Measurements from ENCODE around the gene RIN3. TPM values are rescaled to one million over a fixed set of nuclear protein-coding genes. Genes with fewer than 3 reads are reported as not detected.

The RIN3 gene
- total RNA-seq, 1 donor from 2014 or later: 28.0 TPM

DNA sequence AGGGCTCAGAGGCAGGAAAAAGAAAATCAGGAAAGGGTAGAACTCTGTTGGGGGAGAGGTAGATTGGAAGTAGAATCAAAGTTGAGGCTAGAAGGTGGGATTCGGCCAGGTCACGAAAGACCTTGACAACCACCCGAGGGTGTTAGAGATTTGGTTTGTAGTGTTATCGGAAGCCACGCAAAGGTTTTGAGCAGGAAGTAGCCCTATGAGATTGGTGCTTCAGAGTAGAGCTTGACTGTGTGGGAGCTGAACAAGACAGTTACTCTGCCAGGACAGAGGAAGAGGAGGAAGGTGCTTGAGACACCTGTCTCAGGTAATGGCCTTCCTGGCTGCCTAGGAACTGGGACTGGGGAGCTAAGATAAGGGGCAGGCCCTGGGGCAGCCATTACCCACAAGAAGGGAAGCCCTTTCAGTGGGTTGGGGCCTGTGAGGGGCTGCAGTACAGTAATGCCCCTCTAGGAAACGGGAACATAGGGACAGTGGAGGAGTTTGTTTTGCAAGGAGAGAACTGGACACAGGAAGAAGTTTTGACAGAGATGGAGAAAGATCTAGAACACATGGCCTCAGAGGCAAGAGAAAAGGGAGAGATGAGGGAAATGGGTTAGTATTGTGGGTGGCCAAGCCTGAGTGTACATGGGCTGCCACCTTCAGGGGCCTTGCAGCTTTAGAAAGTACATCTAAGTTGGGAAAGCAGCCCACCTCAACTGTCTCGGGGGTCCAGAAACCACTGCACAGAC lies 73.5 kb downstream of the RIN3 start:
- H3K9ac ChIP-seq (ENCODE audit: low read length): no peak overlapping the region
- H4K20me1 ChIP-seq (ENCODE audit: insufficient read depth, low read length): peaks cover 43% of the 10 kb centered on the region
- H3K27ac ChIP-seq (ENCODE audit: low read depth, low read length): peak overlapping the region; percentile 27
- H3K4me3 ChIP-seq (ENCODE audit: insufficient read depth, low read depth, low read length): no peak overlapping the region
- H3K4me1 ChIP-seq (ENCODE audit: insufficient read depth, low read length): peaks cover 18% of the 10 kb centered on the region
- H3K36me3 ChIP-seq (ENCODE audit: insufficient read depth, low read length): no peaks in the 10 kb centered on the region
- FAIRE-seq: no peak
- no peaks in the 10 kb centered on the region for H3K27me3 ChIP-seq (ENCODE audit: insufficient read depth, low read length)
- Mint-ChIP-seq H3K27ac (ENCODE audit: unreplicated experiment) (no peak overlapping the region), H3K36me3 (ENCODE audit: low read depth, unreplicated experiment) (peaks cover 35% of the 10 kb centered on the region), H3K4me3 (ENCODE audit: unreplicated experiment) (no peak overlapping the region), H3K9me3 (ENCODE audit: unreplicated experiment) (peaks cover 7% of the 10 kb centered on the region), H3K27me3 (ENCODE audit: low read depth, unreplicated experiment) (no peaks in the 10 kb centered on the region), H3K4me1 (ENCODE audit: low read depth, unreplicated experiment) (peaks cover 28% of the 10 kb centered on the region)
- H3K79me2 ChIP-seq (ENCODE audit: insufficient read depth, low read length): no peaks in the 10 kb centered on the region
- H3K4me2 ChIP-seq (ENCODE audit: low read length): peak overlapping the region; percentile 62
- no peak overlapping the region for H2AFZ ChIP-seq (ENCODE audit: low read depth, low read length)
- DNase-seq (ENCODE audit: low read depth): no peak
- no peaks in the 10 kb centered on the region for H3K9me3 ChIP-seq (ENCODE audit: insufficient read depth, low read depth, low read length)
- TF ChIP-seq, protein P1, sequence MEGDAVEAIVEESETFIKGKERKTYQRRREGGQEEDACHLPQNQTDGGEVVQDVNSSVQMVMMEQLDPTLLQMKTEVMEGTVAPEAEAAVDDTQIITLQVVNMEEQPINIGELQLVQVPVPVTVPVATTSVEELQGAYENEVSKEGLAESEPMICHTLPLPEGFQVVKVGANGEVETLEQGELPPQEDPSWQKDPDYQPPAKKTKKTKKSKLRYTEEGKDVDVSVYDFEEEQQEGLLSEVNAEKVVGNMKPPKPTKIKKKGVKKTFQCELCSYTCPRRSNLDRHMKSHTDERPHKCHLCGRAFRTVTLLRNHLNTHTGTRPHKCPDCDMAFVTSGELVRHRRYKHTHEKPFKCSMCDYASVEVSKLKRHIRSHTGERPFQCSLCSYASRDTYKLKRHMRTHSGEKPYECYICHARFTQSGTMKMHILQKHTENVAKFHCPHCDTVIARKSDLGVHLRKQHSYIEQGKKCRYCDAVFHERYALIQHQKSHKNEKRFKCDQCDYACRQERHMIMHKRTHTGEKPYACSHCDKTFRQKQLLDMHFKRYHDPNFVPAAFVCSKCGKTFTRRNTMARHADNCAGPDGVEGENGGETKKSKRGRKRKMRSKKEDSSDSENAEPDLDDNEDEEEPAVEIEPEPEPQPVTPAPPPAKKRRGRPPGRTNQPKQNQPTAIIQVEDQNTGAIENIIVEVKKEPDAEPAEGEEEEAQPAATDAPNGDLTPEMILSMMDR (IDR thresholded peaks at IDR 0.05; ENCODE audit: insufficient read depth, low read depth, low read length): no peak
- TF ChIP-seq EZH2 (IDR thresholded peaks at IDR 0.05; ENCODE audit: insufficient read depth, low read length): no peak

DNA sequence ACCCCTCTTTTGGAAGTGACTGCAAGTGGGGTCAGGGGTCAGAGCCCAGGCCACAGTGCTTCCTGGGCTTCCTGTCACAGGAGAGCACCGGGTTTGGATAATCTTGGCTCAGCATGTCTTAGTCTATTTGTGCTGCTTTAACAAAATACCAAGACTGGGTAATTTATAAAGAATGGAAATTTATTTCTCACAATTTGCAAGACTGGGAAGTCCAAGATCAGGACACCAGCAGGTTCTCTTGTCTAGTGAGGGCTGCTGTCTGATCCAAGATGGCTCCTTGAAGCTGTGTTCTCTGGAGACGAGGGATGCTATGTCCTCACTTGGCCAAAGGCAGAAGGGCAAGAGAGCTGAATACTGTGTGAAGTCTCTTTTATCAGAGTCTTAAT lies 74.1 kb downstream of the RIN3 start:
- Mint-ChIP-seq H3K9me3 (ENCODE audit: unreplicated experiment) (peaks cover 7% of the 10 kb centered on the region), H3K27ac (ENCODE audit: unreplicated experiment) (no peak overlapping the region), H3K4me3 (ENCODE audit: unreplicated experiment) (no peak overlapping the region), H3K4me1 (ENCODE audit: low read depth, unreplicated experiment) (peaks cover 28% of the 10 kb centered on the region), H3K27me3 (ENCODE audit: low read depth, unreplicated experiment) (no peaks in the 10 kb centered on the region), H3K36me3 (ENCODE audit: low read depth, unreplicated experiment) (peaks cover 35% of the 10 kb centered on the region)
- no peak for DNase-seq (ENCODE audit: low read depth)
- H3K27me3 ChIP-seq (ENCODE audit: insufficient read depth, low read length): no peaks in the 10 kb centered on the region
- no peak overlapping the region for H3K9ac ChIP-seq (ENCODE audit: low read length)
- no peaks in the 10 kb centered on the region for H3K79me2 ChIP-seq (ENCODE audit: insufficient read depth, low read length)
- FAIRE-seq: no peak
- H4K20me1 ChIP-seq (ENCODE audit: insufficient read depth, low read length): peaks cover 43% of the 10 kb centered on the region
- no peak overlapping the region for H3K27ac ChIP-seq (ENCODE audit: low read depth, low read length)
- no peak overlapping the region for H3K4me3 ChIP-seq (ENCODE audit: insufficient read depth, low read depth, low read length)
- no peak overlapping the region for H2AFZ ChIP-seq (ENCODE audit: low read depth, low read length)
- TF ChIP-seq, protein P1 (IDR thresholded peaks at IDR 0.05; ENCODE audit: insufficient read depth, low read depth, low read length): no peak
- TF ChIP-seq EZH2 (IDR thresholded peaks at IDR 0.05; ENCODE audit: insufficient read depth, low read length): no peak
- no peak overlapping the region for H3K4me2 ChIP-seq (ENCODE audit: low read length)
- H3K4me1 ChIP-seq (ENCODE audit: insufficient read depth, low read length): peaks cover 18% of the 10 kb centered on the region
- H3K36me3 ChIP-seq (ENCODE audit: insufficient read depth, low read length): no peaks in the 10 kb centered on the region
- H3K9me3 ChIP-seq (ENCODE audit: insufficient read depth, low read depth, low read length): no peaks in the 10 kb centered on the region

DNA sequence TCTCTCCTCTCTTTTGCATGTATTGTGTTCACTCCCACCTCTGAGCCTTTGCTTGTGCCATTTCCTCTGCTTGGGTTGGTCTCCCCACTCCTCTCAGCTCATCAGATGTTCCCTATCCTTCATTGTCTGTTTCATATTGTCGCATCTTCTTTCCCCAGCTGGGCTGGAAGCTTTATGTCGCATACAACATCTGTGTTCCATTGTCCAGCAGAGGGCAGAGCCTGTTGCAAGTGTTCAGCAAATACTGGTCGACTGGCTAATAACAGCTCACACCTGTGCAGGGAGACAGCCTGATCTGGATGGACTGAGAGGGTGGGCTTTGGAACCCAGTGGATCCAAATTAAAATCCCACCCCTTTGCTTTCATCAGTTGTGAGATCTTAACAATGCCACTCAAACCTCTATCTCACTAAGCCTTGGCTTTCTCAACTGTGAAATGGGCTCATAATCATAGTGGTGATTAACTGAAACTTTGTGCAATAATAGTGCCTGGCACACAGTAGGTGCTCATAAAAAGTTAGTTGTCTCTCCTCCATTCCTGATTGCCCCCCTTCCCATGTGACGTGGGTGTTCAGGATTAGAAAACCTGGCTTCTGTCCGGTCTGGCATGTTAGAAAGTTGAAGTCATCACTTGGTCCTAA lies 75.8 kb downstream of the RIN3 start:
- Histone ChIP-seq H3K36me3 (ENCODE audit: insufficient read depth, low read length) (no peaks in the 10 kb centered on the region), H3K9ac (ENCODE audit: low read length) (no peak overlapping the region), H3K27me3 (ENCODE audit: insufficient read depth, low read length) (no peaks in the 10 kb centered on the region), H3K4me3 (ENCODE audit: insufficient read depth, low read depth, low read length) (no peak overlapping the region), H3K79me2 (ENCODE audit: insufficient read depth, low read length) (no peaks in the 10 kb centered on the region), H2AFZ (ENCODE audit: low read depth, low read length) (no peak overlapping the region), H3K27ac (ENCODE audit: low read depth, low read length) (no peak overlapping the region), H3K4me2 (ENCODE audit: low read length) (no peak overlapping the region), H3K9me3 (ENCODE audit: insufficient read depth, low read depth, low read length) (no peaks in the 10 kb centered on the region), H3K4me1 (ENCODE audit: insufficient read depth, low read length) (peaks cover 18% of the 10 kb centered on the region), H4K20me1 (ENCODE audit: insufficient read depth, low read length) (peaks cover 43% of the 10 kb centered on the region)
- FAIRE-seq (peak; percentile 80), DNase-seq (ENCODE audit: low read depth) (no peak)
- TF ChIP-seq EZH2 (IDR thresholded peaks at IDR 0.05; ENCODE audit: insufficient read depth, low read length): no peak
- TF ChIP-seq, protein P1 (IDR thresholded peaks at IDR 0.05; ENCODE audit: insufficient read depth, low read depth, low read length): peak; percentile 47
- H3K4me1 Mint-ChIP-seq (ENCODE audit: low read depth, unreplicated experiment): peaks cover 28% of the 10 kb centered on the region
- H3K36me3 Mint-ChIP-seq (ENCODE audit: low read depth, unreplicated experiment): peaks cover 24% of the 10 kb centered on the region
- H3K27me3 Mint-ChIP-seq (ENCODE audit: low read depth, unreplicated experiment): no peaks in the 10 kb centered on the region
- H3K9me3 Mint-ChIP-seq (ENCODE audit: unreplicated experiment): peaks cover 5% of the 10 kb centered on the region
- H3K27ac Mint-ChIP-seq (ENCODE audit: unreplicated experiment): no peak overlapping the region
- H3K4me3 Mint-ChIP-seq (ENCODE audit: unreplicated experiment): no peak overlapping the region

Data from astrocyte (in vitro differentiated cells and primary cell).